ENCODE data around the gene CPT1C.

The CPT1C gene

DNA sequence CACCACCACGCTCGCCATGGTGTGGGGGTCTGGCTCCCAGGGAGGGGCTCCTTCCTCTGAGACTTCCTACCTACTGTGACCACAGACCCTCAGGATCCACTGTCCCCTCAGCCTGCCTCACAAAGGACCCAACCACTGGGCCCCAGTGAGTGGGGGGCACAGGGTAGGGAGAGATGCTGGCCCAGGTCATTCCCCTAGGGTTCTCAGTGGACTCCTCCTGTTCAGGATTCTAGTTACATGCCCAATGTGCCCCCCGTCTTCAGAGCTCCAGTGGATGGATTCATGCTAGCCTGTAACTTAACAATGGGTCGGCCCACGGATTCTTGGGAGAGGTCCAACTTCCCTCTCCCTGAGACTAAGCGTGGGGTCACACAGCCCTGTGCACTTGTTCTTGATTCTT, 72.3 kb downstream of the CPT1C start, which contains the start of gene TSKS:
Gene TSKS (minus strand): TSS at position 77 of the 400 bp plus-strand sequence. CDS start 59 bp downstream, at position 18.
- DNase-seq: no peak

Measured in islet precursor cell (in vitro differentiated cells).